HG03432 (cell line): ENCODE data around the gene LMAN1L.

Experiments
- ATAC-seq: cut with Tn5 transposase; IDR thresholded peaks from one replicate; pipeline ENCODE4 v1.9.1; 2021; ENCODE audit warnings: mild to moderate bottlenecking, moderate library complexity; ENCODE audit not compliant: unreplicated experiment

Gene LMAN1L

DNA sequence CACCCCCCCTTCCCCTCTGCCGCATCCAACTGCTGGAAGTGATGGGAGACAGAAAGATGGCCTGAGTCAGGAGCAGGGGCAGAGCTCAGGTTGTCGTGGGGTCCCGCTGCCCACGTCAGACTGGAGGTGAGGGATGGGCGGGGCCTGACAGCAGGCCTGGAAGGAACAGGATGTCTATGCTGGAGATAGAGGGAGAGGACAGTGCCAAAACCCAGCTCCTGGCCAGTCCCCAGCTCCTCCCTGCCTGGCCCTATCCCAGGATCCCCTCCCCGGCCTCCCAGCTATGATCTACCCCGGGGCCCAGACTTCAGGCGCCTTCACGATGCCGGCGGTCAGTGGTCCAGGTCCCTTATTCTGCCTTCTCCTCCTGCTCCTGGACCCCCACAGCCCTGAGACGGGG, at the start of gene LMAN1L:
LMAN1L (plus strand) TSS at position 303 of the 400 bp plus-strand sequence; CDS start at position 323, 20 bp downstream.
- no peak for ATAC-seq

DNA sequence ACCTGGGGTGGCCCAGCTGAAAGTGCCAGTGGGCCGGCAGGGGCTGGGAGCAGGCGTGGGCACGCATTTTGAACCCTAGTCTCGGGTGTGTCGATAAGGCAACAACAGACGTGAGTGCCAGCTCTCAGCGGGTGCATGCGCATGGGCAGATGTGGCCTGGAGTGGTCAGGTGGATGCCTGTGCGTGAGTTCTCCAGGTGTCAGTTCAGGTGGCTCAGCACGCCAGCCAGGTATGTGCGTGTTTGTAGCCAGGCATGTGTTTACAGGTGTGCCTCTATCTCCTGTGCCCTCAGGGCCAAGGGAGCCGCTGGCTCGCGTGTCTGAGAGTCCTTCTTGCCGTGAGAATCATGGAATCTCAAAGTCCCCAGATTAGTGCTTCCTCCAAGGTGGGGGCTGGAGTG, 49.2 kb upstream of the LMAN1L start:
- no peak for ATAC-seq

DNA sequence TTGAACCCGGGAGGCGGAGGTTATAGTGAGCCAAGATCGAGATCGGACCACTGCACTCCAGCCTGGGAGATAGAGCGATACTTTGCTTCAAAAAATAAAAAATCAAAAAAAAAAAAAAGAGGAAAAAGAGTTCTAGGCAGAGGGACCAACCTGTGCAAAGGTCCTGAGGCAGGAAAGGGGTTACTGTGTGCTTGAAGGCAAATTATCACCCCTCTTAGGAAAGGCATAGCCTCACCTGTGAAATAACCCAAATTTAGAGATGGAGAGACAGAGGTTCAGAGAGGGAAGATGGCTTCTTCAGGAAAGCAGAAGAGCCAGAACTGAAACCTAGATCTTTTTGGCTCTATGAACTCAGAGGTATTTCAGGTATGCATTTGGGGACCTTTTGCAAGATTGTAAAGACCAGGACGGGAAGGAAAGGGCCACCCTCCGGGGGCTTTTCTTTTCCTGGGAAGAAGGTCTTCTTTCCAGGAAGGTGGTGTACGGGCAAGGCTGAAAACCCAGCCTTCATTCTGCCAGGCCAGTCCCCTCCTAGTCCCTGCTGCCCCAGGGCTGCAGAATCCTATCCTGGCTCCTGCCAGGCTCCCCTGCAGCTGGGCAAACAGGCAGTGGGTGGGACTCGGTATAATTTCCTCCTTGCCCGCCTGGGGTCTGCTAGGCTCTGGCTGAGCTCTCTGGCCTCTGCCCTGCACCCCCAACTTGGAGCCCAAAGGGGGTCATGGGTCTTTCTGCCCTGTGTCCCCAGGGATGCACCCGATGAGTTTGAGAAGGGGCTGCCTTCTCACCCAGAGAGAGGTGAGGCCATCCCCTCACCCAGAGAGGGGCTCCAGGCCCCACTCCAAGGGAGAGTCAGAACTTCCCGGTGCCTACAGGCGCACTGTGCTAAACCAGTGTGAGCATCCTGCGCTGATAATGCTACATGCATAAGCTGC, 45.2 kb upstream of the LMAN1L start:
- no peak for ATAC-seq

DNA sequence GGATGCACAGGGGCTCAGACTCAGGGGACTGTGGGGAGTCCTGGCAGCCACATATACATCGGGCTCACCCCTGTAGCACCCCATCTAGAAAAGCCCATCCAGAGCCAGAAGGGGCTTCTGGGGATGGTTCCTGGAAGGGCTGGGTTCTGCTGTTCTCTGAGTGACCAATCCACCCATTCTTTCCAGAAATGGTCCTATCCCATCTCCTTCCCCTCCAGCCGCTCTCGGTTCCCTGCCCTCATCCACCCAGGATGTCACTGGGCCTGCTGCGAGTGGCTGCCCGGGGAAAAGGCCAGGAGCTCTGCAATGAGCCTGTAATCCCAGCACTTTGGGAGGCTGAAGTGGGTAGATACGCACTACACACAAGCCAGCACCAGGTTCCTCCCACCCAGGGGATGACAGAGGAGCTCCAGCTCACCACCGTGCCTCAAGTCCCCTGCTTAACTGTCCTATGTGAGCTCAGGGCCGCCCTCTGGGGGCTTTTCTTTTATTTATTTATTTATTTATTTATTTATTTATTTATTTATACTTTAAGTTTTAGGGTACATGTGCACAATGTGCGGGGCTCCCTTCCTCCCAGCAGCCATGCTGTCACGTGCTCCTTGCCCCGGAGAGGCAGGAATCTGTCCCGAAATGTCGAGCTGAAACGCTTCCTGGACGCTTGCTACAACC, 44.4 kb upstream of the LMAN1L start:
- ATAC-seq, result no peak

- no peak for ATAC-seq
Measured at GRCh38 chr15:74768771-74769342, 43.8 kb upstream of the LMAN1L start.

DNA sequence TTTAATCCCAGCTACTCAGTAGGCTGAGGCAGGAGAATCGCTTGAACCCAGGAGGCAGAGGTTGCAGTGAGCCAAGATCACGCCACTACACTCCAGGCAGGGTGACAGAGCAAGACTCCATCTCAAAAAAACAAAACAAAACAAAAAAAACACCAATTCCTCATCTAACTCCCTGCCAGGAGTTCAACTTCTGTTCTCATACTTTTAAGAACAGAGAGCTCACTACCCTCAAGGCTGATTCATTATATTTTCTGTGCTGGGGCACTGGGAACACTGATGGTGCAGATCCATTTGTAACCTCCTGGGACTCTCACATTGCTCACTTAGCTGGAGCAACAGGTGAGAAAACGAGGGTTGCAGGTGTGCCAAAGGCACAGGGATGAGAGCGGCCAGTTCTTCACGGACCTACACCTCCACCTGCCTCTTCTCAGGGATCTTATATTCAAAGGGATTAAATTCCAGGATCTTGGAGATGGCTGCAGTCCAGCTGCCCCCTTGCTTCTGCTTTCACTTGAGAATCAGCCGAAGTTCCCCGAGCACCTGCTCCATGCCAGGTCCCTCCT, 43.1 kb upstream of the LMAN1L start:
- ATAC-seq, result no peak

GRCh38 chr15:74770211-74770903, 42.3 kb upstream of the LMAN1L start:
- ATAC-seq, result no peak

DNA sequence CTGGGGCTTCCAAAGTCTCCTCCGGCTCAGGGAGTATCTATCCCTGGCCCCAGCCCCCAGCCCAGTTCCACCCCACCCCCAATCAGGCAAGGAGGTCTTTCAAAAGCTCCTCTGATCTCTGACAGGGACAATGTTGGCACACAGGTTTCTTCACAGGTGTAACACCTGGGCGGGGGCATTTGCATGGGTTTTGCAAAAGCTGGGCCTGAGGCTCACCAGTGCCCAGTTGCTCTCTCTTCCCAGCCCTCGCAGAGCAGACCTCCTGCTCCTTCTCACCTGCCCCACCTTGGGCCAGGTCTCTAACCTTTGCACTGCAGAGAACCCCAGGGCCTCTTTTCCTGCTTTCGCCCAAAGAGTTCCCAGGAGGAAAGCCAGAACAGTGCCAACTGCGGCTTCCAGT, 39.3 kb upstream of the LMAN1L start:
- ATAC-seq, result no peak

GRCh38 chr15:74773731-74774252, 38.8 kb upstream of the LMAN1L start:
- ATAC-seq, result no peak

DNA sequence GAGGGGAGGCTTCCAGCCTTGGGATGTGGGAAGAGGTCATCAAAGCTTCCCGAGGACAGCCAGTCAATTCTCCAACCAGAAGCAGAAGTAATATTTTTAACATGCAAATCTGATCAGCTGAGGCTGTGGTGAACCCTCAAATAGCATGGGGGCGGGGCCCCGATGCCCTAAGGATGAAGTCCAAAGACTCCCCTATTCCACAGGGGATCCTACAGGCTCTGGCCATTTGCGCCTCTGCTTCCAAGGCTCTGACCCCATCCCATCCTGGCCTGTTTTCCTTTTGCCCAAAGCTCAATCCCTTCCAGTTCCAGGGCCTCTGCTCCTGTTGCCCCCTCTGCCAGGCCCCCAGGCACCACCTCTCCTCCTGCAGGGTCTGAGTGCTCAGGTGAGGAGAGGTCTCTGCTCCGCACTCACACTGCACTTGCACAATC, 37.5 kb upstream of the LMAN1L start:
- no peak for ATAC-seq

GRCh38 chr15:74775894-74776293, 36.7 kb upstream of the LMAN1L start:
- ATAC-seq, result no peak

DNA sequence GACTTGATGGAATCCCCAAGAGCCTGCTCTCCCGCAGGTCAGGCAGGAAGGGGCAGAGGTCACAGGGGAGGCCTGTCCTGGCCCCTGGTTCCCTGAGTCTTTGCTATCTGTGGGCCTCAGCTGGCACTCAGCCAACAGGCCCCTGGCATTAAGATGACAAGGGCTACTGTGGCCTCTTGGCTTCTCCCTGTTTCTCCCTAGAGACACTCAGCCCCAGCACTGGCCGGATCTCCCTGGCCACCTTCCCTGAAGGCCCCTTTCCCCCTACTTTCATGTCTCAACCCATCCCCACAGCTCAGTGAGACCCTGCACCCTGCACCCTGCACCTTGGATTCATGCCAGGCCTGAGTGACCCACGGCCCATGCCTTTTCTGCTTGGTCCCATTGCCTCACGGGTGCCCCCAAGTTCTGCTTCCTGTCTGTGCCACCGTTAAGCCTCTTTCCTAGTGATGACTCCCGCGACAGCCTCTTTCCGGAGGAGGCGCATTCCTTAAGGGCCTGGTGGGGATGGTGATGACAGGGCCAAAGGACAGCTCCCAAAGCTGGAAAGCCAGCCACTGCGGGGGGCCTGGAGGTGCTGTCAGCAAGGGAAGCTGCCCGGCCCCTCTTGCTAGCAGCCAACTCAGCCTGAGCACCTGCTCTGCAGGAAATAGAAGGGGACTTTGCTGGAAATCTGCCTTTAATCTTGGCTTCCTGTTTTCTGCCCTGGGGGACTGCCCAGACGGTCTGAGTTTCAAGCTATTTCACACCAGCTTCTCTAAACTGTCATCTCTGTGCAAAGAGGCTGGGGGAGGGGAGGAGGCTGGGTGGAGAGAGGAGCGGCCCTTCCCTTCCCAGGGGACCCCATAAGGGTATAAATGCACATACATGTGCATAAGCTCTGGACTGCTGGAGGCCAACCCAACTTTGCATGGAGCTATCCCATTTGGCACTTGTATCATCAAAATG, 35.5 kb upstream of the LMAN1L start:
- ATAC-seq, result peak; percentile 36

DNA sequence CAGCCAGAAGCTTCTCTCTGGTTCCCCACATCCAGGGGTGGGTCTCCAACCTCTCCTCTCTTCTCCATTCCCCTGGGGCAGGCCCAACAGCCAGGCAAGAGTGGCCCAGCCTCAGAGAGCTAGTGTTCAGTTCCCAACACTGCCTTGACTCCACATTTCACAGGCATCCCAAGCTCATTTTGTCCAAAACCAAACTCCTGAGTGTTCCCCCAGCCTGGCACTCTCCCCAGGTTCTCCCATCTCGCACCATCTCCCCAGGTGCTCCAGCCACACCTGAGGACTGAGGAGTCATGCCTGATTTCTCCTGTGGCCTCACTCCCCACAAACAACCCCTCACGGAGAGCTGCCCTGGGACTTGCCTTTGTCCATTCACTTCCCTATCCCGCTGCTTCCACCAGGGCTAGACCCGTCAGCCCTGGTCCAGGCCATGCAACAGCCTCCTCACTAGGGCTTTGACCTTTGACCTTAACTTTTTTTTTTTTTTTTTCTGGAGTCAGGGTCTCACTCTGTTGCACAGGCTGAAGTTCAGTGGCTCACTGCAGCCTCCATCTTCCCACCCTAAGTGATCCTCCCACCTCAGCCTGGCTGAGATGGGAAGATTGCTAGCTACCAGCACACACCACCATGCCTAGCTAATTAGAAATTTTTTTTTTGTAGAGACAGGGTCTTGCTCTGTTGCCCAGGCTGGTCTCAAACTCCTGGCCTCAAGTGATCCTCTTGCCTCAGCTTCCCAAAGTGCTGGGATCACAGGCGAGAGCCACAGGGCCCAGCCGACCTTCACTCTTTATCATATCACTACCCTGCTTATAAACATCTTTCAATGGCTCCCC, 34.7 kb upstream of the LMAN1L start:
- peak; percentile 5 for ATAC-seq

GRCh38 chr15:74778599-74778970, 34.0 kb upstream of the LMAN1L start:
- ATAC-seq, result no peak

DNA sequence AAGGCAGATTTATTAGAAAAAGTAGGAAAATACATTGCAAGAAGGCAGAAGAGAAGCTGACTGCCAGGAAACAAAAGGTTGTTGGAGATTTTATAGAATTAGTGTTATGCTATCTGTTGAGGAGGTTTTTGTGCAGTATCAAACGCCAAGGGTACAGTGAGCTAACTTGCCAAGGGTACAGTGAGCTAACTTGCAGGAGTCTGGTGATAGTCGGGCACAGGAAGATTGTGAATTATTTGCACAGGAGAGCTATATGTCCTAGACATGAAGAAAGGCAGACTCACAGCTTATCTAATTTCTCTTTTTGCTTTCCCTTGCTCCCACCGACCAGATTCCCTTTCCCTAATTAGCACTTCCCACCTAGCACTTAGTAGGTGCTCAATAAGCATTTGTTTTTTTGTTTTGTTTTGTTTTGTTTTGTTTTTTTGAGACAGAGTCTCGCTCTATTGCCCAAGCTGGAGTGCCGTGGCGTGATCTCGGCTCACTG, 33.4 kb upstream of the LMAN1L start:
- ATAC-seq, result no peak

GRCh38 chr15:74780523-74781430, 31.9 kb upstream of the LMAN1L start:
- ATAC-seq, result no peak
